GM12872 (cell line): ENCODE results near the gene TIGD2.

ENCODE experiments used
- TF ChIP-seq, protein P1 (sequence below): IDR thresholded peaks from 3 replicates; pipeline ENCODE4 v1.5.1; 2011; ENCODE audit warnings: low read depth, mild to moderate bottlenecking, low read length, moderate library complexity; ENCODE audit not compliant: insufficient read depth

The TIGD2 gene

DNA sequence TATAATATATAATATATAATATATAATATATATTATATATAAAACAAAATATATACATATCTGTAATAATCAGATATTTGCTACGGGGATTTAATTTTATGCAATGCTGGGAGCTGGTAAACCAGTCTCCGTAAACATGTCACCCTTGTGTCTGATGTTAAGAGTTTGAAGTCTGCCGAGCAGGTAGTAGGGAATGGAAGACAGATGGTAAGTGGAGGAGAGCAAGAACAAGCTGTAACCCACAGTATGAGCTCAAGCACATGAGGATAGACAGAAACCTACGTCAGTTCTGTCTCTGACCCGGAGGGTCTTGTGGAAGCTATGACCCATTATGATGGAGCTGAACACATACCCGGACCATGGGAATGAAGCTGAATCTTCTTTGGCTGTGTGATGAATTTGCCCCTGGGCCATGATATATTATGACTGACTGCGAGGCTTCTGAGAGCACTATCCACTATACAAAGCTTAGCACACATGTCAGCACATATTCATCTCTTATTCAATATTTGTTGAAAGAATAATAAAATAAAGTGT, 46.2 kb downstream of the TIGD2 start:
- TF ChIP-seq, protein P1, sequence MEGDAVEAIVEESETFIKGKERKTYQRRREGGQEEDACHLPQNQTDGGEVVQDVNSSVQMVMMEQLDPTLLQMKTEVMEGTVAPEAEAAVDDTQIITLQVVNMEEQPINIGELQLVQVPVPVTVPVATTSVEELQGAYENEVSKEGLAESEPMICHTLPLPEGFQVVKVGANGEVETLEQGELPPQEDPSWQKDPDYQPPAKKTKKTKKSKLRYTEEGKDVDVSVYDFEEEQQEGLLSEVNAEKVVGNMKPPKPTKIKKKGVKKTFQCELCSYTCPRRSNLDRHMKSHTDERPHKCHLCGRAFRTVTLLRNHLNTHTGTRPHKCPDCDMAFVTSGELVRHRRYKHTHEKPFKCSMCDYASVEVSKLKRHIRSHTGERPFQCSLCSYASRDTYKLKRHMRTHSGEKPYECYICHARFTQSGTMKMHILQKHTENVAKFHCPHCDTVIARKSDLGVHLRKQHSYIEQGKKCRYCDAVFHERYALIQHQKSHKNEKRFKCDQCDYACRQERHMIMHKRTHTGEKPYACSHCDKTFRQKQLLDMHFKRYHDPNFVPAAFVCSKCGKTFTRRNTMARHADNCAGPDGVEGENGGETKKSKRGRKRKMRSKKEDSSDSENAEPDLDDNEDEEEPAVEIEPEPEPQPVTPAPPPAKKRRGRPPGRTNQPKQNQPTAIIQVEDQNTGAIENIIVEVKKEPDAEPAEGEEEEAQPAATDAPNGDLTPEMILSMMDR, result no peak

DNA sequence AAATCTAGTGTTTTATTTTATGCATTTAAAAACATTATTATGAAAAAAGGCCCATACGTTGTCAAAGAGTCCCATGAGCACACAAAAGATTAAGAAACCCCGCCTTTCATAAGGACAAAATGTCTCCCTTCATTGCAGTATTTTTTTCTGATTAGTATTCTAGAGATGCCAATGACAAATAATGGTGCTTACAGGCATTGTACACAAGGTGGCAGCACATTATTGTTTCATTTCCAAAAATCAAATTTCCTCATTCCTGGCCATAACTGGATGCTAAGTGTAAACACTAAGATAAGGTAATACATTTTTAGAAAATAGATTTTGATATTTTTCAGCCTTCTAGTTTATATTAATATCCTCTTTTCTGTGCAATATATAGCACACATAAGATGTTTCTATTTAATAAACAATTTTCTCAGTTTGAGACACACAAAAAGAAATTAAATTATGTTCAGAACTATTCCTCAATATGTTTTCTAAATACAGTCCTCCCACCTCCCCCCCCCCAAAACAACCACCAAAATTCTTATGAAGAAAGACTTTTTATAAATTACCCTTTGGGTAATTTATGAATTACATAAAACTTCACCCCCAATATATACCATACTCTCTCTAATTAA, 47.7 kb downstream of the TIGD2 start:
- TF ChIP-seq, protein P1, result peak; percentile 58

DNA sequence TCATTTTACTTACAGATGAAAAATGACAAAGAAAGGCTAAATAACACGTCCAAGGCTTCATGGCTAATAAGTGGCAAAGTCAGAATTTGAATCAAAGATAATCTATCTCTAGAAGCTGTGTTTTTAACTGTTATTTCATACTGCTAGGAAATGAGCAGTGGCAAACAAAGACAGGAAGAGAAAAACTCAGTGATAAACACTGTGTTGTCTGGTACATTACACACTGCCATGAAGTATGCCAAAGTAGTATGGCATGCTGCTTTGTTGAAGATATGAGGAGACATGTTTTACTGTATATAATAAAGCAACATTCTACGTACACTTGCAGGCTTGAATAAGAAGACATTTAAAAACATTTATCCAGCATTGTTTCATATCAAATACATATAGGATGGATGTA, 49.5 kb downstream of the TIGD2 start:
- TF ChIP-seq, protein P1, result no peak

DNA sequence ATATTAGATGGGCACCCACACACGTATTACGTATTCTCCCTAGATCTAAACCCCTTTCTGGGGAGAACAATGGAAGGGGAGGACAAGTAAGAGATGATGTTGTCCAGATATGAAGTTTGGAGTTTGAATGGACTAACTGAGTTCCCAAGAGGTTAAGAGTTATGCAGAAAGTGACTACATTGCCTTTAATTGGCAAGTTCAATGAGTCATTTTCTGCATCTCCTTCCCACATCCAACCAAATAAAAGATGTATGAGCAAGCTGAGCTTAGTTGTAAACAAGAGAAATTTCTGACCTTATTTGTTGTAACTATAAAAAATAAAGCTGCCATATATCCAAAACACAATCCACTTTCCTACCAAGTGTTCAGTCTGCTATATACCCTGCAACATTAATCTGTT, 50.5 kb downstream of the TIGD2 start:
- TF ChIP-seq, protein P1, result no peak

DNA sequence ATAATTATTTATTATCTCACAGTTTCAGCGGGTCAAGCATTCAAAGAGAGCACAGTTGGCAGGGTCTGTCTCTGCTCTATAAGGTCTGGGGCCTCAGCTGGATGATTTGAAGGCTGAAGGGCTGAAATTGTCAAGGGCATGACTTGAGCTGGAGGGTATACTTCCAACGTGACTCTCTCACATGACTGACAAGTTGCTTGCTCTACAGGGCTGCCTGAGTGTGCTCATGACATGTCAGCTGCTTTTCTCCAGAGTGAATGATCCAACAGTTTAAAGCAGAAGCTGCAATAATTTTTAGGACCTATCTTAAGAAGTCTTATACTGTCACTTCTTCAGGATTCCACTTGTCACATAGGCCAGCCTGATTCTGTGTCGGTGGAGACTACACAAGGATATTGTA, 51.2 kb downstream of the TIGD2 start:
- TF ChIP-seq, protein P1, result no peak

DNA sequence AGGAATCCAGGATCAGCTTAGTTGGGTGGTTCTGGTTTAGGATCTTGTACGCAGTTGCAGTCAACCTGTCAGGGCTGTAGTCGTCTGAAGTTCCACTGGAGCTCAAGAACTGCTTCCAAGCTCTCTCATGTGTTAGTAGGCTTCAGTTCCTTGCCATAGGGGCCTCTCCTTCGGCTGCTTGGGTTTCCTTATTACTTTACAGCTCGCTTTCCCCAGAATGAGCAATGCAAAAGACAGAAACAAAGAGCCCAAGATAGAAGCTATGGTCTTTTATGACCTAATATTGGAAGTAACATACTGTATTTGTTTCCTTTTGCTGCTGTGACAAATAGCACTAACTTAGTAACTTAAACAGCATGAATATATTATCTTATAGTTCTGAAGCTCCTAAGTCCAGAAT, 51.7 kb downstream of the TIGD2 start:
- TF ChIP-seq, protein P1, result no peak

DNA sequence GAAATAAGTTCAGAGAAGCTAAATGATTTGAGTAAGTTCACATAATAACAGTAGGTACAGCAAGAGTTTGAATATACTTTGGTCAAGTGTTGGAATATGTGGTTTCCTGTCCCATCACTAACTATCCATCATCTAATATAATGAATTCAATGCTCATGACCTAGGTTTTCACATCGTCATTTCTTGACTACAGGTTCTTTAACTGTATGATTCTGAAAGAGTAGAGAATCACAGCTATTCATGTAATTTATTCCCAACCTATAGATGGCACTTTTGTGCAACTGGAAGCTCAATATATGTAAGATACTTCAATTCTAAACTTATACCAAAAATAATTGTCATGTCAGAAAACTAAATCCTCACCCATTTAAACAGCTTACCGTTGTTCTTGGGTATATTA, 53.1 kb downstream of the TIGD2 start:
- TF ChIP-seq, protein P1, result no peak
